RKO (cell line): ENCODE data around the gene EML6.
"Not testable (repeated sequence)": the region's sequence is repeated elsewhere in the genome, so short reads cannot be mapped to it uniquely, and the experiment has no call there.

ENCODE experiments used
- DNase-seq: peaks from one replicate; pipeline ENCODE4 v3.0.0-alpha.2; 2016; ENCODE audit warnings: low spot score

Gene EML6

GRCh38 chr2:54845514-54845913 is 122.1 kb downstream of the EML6 start:
- DNase-seq: no peak

- DNase-seq: no peak
Measured at GRCh38 chr2:54850171-54851122, 127.0 kb downstream of the EML6 start.

DNA sequence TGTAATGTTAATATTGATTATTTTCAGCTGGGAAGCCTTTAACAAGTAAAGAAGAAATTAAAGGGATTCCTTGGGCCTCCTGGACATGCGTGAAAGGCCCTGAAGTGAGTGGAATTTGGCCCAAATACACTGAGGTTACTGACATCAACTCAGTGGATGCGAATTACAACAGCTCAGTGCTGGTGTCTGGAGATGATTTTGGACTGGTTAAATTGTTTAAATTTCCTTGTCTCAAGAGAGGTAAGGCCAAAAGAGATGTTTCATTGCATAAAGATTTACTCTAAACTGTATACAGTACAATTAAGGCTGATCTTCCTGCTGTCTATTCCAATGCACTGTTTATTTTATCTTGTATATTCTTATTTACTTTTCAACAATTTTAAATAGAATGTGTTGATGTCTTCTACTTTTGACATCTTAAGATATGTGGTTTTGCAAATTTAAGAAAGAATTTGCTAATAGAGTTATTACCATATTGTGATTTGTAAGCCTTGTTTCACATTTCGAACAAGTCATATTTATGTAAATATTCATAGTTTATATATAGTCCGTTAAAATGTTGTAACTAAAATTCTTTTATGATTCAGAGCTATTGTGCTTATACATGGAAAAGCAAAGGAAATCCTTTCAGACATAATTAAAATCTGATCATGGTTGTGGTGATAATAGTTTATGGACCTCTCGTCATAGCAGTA is 130.3 kb downstream of the EML6 start:
- no peak for DNase-seq

DNA sequence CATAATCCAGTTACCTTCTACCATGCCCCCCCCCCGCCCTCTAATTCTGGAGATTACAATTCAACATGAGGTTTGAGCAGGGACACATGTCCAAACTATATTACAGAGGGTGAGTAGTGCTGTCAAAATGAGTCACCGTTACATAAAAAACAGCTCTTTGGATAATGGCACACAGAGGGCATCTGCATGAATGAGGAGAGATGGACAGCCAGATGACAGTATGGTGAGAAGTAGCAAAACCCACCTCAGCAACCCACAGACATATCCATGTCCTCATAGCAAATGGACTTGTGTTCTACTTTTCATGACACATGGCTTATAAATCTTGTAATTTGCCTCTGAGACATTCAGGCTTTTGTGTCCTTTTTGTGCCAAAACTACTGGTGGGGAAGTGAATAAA is 132.0 kb downstream of the EML6 start:
- peak; percentile 54 for DNase-seq

- DNase-seq: no peak
Measured at GRCh38 chr2:54858021-54858681, 134.7 kb downstream of the EML6 start.

GRCh38 chr2:54859416-54859815 is 136.0 kb downstream of the EML6 start:
- DNase-seq: no peak

- DNase-seq: peak; percentile 37
Measured at GRCh38 chr2:54859997-54860701, 136.7 kb downstream of the EML6 start.

- no peak for DNase-seq
Measured at GRCh38 chr2:54862229-54862628, 138.8 kb downstream of the EML6 start.

DNA sequence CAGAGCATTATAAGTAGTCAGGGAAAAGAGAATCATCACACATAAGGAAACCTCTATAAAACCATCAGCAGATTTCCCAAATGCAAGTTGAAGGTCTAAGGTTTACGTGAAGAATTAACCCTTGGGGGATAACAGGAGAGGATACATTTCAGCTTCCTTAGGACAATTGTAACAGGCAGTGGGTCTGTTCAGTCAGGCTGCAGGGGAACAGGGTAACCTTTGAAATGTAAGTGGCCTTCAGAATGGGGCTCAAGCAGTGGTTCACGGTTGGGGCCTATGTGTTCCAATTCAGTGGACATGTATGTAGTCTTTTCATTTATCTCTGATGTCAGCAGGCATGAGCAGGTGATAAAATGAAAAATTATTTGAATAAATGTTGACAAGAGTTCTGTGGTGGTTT is 139.3 kb downstream of the EML6 start:
- no peak for DNase-seq

DNA sequence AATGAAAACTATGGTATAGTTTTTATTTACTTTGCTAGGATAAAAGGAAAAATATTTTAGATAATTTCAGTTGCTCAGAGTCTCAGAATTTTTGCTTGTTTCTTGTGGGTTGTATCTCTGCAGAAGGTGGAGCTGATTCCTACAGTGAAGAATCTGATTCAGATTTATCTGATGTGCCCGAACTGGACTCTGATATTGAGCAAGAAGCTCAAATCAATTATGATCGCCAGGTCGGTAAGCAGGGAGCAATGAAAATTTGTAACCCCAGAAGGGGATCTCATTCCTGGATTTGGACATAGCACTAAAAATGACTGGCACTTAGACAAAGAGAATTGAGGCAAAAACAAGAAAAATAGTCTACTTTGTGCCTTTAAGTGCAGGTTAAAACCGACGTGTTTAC is 140.2 kb downstream of the EML6 start:
- DNase-seq: no peak

DNA sequence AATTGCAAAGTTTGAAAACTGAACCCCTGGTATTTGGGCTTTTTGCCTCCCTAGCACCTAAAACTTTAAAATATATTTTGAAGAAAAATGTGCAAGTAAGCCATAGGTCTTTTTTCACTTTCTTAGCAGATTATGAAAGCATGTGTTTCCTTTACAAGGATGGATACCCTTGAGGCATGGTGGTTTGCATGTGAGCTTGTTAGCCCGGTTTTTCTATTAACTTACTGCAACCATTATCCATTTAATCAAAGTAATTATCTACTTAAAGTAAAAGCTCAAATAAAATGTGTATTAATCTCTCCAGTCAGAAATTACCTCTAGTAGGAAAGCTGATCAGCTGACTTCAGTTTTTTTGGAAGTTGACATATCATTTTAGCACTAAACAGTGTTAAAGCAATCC is 140.6 kb downstream of the EML6 start:
- no peak for DNase-seq

DNA sequence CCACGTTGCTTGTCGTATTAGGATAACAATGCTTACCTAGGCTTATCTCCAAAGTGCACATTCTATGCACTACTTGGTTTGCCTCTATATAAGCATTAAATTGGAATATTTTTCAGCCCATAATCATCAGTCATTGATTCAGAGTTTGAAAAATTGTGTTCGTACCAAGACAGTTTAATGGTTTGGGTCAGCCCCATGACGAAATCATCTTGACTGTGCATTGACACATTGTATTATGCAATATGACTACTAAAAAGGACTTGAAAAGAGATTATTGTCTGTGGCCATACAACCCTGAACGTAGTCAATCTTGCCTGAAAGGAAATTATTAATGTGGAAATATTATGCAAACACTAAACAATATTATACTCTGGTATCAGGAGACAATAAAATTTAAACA is 141.3 kb downstream of the EML6 start:
- no peak for DNase-seq

GRCh38 chr2:54866179-54866578 is 142.7 kb downstream of the EML6 start:
- DNase-seq: no peak

DNA sequence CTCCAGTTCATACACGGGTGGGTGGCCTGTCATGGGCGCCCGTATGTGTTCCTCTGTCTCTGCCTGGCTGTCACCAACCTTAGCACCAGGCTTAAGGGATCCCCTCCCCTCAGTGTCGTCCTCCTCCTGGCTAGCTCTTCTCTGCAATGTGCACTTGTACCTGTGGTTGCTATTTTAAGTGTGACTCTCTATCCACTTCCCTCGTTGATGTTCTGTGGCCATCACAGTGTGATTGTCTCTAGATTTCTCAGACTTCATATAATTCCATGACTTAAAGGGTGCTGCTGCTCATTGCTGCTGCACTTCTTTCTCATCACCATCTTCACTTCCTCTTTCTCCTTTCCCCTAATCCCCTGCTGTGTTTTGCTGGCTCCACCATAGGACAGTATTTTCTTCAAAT is 143.4 kb downstream of the EML6 start:
- no peak for DNase-seq

- DNase-seq: no peak
Measured at GRCh38 chr2:54867457-54867856, 144.0 kb downstream of the EML6 start.

DNA sequence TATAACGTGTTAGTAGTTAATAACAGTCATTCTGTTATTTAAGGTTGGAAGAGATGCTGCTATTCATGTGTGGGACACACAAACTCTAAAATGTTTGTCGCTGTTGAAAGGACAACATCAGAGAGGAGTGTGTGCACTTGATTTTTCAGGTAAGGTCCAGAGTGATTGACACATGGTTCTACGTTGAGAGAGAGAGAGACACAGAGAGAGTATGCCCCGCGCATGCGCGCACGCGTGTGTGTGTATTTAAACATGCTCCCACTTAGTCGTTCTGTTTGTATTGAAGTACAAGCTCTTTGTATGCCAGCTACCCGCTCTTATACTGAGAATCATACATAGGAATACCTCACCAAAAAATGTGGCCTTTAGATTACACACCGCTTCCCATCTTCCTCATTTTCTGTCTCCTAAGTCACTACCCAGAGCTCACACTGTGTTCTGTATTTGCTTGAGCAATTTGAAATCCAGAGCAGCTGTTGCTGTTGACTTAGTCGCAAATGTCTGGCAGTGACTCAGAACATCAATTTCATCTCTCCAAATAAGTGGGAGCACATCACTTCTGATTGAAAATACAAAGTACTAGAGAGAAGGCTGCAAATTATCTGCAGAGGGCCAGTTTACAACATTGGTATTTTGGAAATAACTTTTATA is 148.1 kb downstream of the EML6 start:
- DNase-seq: peak; percentile 26

DNA sequence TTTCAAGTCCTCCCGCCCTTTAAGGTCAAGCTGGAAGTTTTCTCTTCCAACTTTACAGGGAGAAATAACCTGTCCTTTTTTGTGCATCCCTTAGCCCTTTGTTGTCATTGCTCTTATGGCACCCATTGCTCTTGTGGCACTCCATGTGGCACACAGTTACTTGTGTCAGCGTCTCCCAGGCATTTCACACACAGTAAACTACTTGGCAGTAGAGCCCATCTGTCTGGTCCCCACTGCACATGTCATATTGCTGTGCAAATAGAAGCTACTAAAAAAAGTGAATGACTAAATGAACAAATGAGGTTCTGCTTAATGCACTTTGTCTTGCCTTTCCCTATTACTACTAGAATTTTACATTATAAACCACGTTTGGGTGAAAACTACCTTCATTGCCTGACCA is 149.3 kb downstream of the EML6 start:
- DNase-seq: no peak

DNA sequence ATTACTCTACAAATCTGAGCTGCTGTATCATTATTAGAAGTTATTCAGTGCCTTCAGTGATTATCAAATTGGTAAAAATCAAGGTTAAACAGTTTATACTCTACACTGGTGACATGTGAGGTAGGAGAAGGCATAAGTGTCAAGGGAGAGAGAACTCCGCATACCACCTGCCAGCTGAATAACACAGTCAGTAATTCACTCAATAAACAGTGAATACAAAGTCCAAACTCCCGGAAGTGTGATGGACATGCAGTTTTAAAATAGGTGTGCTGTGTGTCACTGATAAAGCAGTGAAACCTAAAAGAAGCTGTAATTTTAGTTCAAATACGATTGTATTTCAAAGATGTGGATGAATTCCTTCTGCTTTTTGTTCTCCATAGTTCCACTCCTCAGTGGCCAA is 149.8 kb downstream of the EML6 start:
- not testable (repeated sequence) for DNase-seq

- peak; percentile 15 for DNase-seq
Measured at GRCh38 chr2:54876764-54877163, 153.3 kb downstream of the EML6 start.

GRCh38 chr2:54878182-54878581 is 154.7 kb downstream of the EML6 start:
- DNase-seq: no peak

DNA sequence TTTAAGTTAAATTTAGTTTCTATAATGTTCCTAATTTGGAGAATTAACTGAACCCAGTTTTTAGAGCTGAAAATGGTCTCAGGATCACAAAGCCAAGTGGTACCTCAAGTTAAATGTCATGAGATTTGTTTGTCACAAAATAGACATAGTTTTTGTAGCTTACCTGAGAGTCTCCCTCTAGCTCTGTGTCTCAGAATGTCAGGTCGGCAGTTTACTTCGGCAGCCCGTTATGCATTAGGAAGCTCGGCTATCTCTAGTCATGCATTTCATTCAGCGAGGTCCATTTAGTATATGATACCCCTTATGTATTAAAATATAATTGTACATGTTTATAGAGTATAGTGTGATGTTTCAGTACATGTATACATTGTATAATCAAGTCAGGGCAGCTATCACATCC is 155.6 kb downstream of the EML6 start:
- no peak for DNase-seq
